GM23338 (cell line): ENCODE data around the gene LOXL1. TPM values are rescaled to one million over a fixed set of nuclear protein-coding genes. Genes with fewer than 3 reads are reported as not detected.

Experiments
- ATAC-seq: fragments of 200-7000 bp; cut with Tn5 transposase; 3 replicates; pipeline ENCODE4 v1.9.1; 2020
- DNase-seq: peaks from one replicate; pipeline ENCODE4 v3.0.0-alpha.2; 2015; ENCODE audit warnings: low spot score
- H2AFZ ChIP-seq: fragments of 200-600 bp; sonication (generic); 2 replicates; pipeline ENCODE4 v1.8.0; 2016; ENCODE audit warnings: antibody characterized with exemption, mild to moderate bottlenecking, moderate library complexity
- H3F3A ChIP-seq: fragments of 200-600 bp; sonication (generic); replicated peaks from 2 replicates; pipeline ENCODE4 v1.8.0; 2017; ENCODE audit warnings: antibody characterized with exemption, mixed run types, low read depth
- H3K27ac ChIP-seq: fragments of 200-600 bp; sonication (generic); 2 replicates; pipeline ENCODE4 v1.6.1; 2016; ENCODE audit warnings: low read depth
- H3K27me3 ChIP-seq: fragments of 200-600 bp; sonication (generic); 2 replicates; pipeline ENCODE4 v1.8.0; 2016; ENCODE audit warnings: mild to moderate bottlenecking, mixed run types, moderate library complexity; ENCODE audit not compliant: insufficient read depth
- H3K36me3 ChIP-seq: fragments of 200-600 bp; sonication (generic); 2 replicates; pipeline ENCODE4 v1.8.0; 2016; ENCODE audit warnings: mild to moderate bottlenecking; ENCODE audit not compliant: insufficient read depth
- H3K4me1 ChIP-seq: fragments of 200-600 bp; sonication (generic); 2 replicates; pipeline ENCODE4 v1.8.0; 2016; ENCODE audit warnings: mild to moderate bottlenecking, moderate library complexity; ENCODE audit not compliant: insufficient read depth
- H3K4me2 ChIP-seq: fragments of 200-600 bp; sonication (generic); 2 replicates; pipeline ENCODE4 v1.7.1; 2017; ENCODE audit warnings: mixed run types
- H3K4me3 ChIP-seq: fragments of 200-600 bp; sonication (generic); 2 replicates; pipeline ENCODE4 v1.6.1; 2016; ENCODE audit warnings: mixed run types
- H3K79me2 ChIP-seq: fragments of 200-600 bp; sonication (generic); replicated peaks from 2 replicates; pipeline ENCODE4 v1.8.0; 2017; ENCODE audit warnings: mild to moderate bottlenecking; ENCODE audit not compliant: insufficient read depth
- H3K9me2 ChIP-seq: fragments of 200-600 bp; sonication (generic); 2 replicates; pipeline ENCODE4 v1.8.0; 2017; ENCODE audit not compliant: insufficient read depth
- H4K20me1 ChIP-seq: fragments of 200-600 bp; sonication (generic); replicated peaks from 2 replicates; pipeline ENCODE4 v1.8.0; 2017; ENCODE audit warnings: mild to moderate bottlenecking; ENCODE audit not compliant: insufficient read depth
- H3K27ac Mint-ChIP-seq: 2 replicates; pipeline ENCODE4 v1.8.0; 2020; ENCODE audit warnings: inconsistent platforms, mild to moderate bottlenecking, moderate library complexity, mixed read lengths
- H3K27me3 Mint-ChIP-seq: 3 replicates; pipeline ENCODE4 v1.8.0; 2022; ENCODE audit warnings: low read depth, mild to moderate bottlenecking, moderate library complexity, mixed read lengths, inconsistent platforms; ENCODE audit not compliant: insufficient read depth, poor library complexity
- H3K36me3 Mint-ChIP-seq: 3 replicates; pipeline ENCODE4 v1.8.0; 2021; ENCODE audit warnings: low read depth, mild to moderate bottlenecking, inconsistent platforms, moderate library complexity, mixed read lengths
- H3K4me1 Mint-ChIP-seq: 3 replicates; pipeline ENCODE4 v1.8.0; 2020; ENCODE audit warnings: mild to moderate bottlenecking, inconsistent platforms, mixed read lengths
- H3K4me3 Mint-ChIP-seq: 3 replicates; pipeline ENCODE4 v1.8.0; 2021; ENCODE audit warnings: moderate library complexity, mild to moderate bottlenecking, inconsistent platforms, mixed read lengths
- H3K9me3 Mint-ChIP-seq: 3 replicates; pipeline ENCODE4 v1.8.0; 2020; ENCODE audit warnings: moderate library complexity, mild to moderate bottlenecking, inconsistent platforms, mixed read lengths
- CREB1 ChIP-seq: fragments of 250-450 bp; sonication (Bioruptor Pico); IDR thresholded peaks from 2 replicates; pipeline ENCODE4 v1.5.0; 2020; ENCODE audit warnings: low read depth, mild to moderate bottlenecking, moderate library complexity
- JUNB ChIP-seq: IDR thresholded peaks from one replicate; pipeline ENCODE4 v1.6.1; 2016; ENCODE audit warnings: antibody characterized with exemption; ENCODE audit not compliant: unreplicated experiment
- POLR2AphosphoS5 ChIP-seq: IDR thresholded peaks from 2 replicates; pipeline ENCODE4 v1.6.1; 2016; ENCODE audit warnings: antibody characterized with exemption, low read depth
- STAT1 ChIP-seq: IDR thresholded peaks from one replicate; pipeline ENCODE4 v1.6.1; 2016; ENCODE audit warnings: antibody characterized with exemption; ENCODE audit not compliant: unreplicated experiment
- ZNF114 ChIP-seq: fragments of 250-450 bp; sonication (Bioruptor Pico); IDR thresholded peaks from 2 replicates; pipeline ENCODE4 v1.5.0; 2020; ENCODE audit warnings: mild to moderate bottlenecking, moderate library complexity
- ZNF331 ChIP-seq: fragments of 250-450 bp; sonication (Bioruptor Pico); IDR thresholded peaks from 2 replicates; pipeline ENCODE4 v1.5.0; 2020; ENCODE audit warnings: low read depth, mild to moderate bottlenecking, moderate library complexity
- polyA plus RNA-seq: library from polyadenylated mRNA; unstranded; fragments of >200 nt; fragmentation: Nextera tagmentation; extraction: Ambion mirVana; gene quantifications from 2 replicates; pipeline ENCODE4 v1.2.1, GENCODE V29; 2016
- total RNA-seq: library from RNA; depleted of rRNA; stranded (reverse); fragments of >200 nt; shearing (Covaris generic); gene quantifications from 2 replicates; pipeline ENCODE4 v1.2.3, GENCODE V29; 2014
- TF ChIP-seq, protein P1 (sequence below), 2 experiments: fragments of 200-600 bp in 1 of 2; sonication (generic) in 1 of 2; conservative IDR thresholded peaks; 2 replicates each; pipeline versions ENCODE4 v1.5.1 to v1.6.1; 2016 to 2017; ENCODE audit warnings: antibody characterized with exemption in 2 of 2, low read depth in 2 of 2, mild to moderate bottlenecking in 2 of 2, moderate library complexity in 1 of 2
- TF ChIP-seq, protein P2 (sequence below): IDR thresholded peaks from 2 replicates; pipeline ENCODE4 v1.6.1; 2016; ENCODE audit warnings: antibody characterized with exemption
- TF ChIP-seq, protein P3 (sequence below): fragments of 250-450 bp; sonication (Bioruptor Pico); IDR thresholded peaks from 2 replicates; pipeline ENCODE4 v1.5.0; 2020; ENCODE audit warnings: mild to moderate bottlenecking, moderate library complexity

LOXL1 gene
- total and polyA plus RNA-seq, 2 experiments from 2014 or later = 6.9 to 10.8 TPM

DNA sequence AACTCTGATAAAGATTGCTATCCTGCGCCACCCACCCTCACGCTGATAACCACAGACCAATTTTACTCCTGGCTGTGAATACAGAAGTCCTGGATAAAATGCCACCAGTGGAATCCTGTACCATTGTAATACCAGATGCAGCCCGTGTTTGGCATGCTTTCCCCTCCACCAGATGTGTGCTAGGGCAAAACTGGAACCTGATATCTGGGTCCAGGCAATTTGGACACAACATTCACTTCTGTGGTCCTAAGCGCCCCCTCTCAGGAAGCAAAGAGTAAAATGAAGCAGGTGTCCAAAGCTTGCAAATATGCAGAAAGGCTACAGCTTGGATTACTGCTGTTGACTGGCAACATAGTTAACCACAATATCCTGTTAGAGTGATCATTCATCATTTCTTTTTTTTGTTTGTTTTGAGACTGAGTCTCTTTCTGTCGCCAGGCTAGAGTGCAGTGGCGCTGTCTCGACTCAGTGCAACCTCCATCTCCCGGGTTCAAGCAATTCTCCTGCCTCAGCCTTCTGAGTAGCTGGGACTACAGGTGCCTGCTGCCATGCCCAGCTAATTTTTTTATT lies 32.8 kb downstream of the LOXL1 start:
- no peaks in the 10 kb centered on the region for H3K36me3 ChIP-seq
- ATAC-seq = no peak
- no peaks in the 10 kb centered on the region for H3K79me2 ChIP-seq
- no peak for DNase-seq
- H3K27ac ChIP-seq = no peak overlapping the region
- TF ChIP-seq ZNF331 (CRISPR knock-in tag) (no peak), CREB1 (CRISPR knock-in tag) (no peak), POLR2AphosphoS5 (no peak), JUNB (no peak), ZNF114 (CRISPR knock-in tag) (no peak), STAT1 (no peak)
- TF ChIP-seq, protein P1, sequence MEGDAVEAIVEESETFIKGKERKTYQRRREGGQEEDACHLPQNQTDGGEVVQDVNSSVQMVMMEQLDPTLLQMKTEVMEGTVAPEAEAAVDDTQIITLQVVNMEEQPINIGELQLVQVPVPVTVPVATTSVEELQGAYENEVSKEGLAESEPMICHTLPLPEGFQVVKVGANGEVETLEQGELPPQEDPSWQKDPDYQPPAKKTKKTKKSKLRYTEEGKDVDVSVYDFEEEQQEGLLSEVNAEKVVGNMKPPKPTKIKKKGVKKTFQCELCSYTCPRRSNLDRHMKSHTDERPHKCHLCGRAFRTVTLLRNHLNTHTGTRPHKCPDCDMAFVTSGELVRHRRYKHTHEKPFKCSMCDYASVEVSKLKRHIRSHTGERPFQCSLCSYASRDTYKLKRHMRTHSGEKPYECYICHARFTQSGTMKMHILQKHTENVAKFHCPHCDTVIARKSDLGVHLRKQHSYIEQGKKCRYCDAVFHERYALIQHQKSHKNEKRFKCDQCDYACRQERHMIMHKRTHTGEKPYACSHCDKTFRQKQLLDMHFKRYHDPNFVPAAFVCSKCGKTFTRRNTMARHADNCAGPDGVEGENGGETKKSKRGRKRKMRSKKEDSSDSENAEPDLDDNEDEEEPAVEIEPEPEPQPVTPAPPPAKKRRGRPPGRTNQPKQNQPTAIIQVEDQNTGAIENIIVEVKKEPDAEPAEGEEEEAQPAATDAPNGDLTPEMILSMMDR (conservative IDR thresholded peaks at IDR 0.05; ENCODE audit: low read depth in 2 of 2) = no peak
- TF ChIP-seq, protein P2, sequence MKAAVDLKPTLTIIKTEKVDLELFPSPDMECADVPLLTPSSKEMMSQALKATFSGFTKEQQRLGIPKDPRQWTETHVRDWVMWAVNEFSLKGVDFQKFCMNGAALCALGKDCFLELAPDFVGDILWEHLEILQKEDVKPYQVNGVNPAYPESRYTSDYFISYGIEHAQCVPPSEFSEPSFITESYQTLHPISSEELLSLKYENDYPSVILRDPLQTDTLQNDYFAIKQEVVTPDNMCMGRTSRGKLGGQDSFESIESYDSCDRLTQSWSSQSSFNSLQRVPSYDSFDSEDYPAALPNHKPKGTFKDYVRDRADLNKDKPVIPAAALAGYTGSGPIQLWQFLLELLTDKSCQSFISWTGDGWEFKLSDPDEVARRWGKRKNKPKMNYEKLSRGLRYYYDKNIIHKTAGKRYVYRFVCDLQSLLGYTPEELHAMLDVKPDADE = no peak
- TF ChIP-seq, protein P3, sequence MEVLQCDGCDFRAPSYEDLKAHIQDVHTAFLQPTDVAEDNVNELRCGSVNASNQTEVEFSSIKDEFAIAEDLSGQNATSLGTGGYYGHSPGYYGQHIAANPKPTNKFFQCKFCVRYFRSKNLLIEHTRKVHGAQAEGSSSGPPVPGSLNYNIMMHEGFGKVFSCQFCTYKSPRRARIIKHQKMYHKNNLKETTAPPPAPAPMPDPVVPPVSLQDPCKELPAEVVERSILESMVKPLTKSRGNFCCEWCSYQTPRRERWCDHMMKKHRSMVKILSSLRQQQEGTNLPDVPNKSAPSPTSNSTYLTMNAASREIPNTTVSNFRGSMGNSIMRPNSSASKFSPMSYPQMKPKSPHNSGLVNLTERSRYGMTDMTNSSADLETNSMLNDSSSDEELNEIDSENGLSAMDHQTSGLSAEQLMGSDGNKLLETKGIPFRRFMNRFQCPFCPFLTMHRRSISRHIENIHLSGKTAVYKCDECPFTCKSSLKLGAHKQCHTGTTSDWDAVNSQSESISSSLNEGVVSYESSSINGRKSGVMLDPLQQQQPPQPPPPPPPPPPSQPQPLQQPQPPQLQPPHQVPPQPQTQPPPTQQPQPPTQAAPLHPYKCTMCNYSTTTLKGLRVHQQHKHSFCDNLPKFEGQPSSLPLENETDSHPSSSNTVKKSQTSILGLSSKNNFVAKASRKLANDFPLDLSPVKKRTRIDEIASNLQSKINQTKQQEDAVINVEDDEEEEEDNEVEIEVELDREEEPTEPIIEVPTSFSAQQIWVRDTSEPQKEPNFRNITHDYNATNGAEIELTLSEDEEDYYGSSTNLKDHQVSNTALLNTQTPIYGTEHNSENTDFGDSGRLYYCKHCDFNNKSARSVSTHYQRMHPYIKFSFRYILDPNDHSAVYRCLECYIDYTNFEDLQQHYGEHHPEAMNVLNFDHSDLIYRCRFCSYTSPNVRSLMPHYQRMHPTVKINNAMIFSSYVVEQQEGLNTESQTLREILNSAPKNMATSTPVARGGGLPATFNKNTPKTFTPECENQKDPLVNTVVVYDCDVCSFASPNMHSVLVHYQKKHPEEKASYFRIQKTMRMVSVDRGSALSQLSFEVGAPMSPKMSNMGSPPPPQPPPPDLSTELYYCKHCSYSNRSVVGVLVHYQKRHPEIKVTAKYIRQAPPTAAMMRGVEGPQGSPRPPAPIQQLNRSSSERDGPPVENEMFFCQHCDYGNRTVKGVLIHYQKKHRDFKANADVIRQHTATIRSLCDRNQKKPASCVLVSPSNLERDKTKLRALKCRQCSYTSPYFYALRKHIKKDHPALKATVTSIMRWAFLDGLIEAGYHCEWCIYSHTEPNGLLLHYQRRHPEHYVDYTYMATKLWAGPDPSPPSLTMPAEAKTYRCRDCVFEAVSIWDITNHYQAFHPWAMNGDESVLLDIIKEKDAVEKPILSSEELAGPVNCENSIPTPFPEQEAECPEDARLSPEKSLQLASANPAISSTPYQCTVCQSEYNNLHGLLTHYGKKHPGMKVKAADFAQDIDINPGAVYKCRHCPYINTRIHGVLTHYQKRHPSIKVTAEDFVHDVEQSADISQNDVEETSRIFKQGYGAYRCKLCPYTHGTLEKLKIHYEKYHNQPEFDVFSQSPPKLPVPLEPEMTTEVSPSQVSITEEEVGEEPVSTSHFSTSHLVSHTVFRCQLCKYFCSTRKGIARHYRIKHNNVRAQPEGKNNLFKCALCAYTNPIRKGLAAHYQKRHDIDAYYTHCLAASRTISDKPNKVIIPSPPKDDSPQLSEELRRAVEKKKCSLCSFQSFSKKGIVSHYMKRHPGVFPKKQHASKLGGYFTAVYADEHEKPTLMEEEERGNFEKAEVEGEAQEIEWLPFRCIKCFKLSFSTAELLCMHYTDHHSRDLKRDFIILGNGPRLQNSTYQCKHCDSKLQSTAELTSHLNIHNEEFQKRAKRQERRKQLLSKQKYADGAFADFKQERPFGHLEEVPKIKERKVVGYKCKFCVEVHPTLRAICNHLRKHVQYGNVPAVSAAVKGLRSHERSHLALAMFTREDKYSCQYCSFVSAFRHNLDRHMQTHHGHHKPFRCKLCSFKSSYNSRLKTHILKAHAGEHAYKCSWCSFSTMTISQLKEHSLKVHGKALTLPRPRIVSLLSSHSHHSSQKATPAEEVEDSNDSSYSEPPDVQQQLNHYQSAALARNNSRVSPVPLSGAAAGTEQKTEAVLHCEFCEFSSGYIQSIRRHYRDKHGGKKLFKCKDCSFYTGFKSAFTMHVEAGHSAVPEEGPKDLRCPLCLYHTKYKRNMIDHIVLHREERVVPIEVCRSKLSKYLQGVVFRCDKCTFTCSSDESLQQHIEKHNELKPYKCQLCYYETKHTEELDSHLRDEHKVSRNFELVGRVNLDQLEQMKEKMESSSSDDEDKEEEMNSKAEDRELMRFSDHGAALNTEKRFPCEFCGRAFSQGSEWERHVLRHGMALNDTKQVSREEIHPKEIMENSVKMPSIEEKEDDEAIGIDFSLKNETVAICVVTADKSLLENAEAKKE (CRISPR knock-in tag) = no peak
- no peak overlapping the region for H3K4me3 ChIP-seq
- H3K4me1 Mint-ChIP-seq = peaks cover 1% of the 10 kb centered on the region; the same call in 2 of the 3 replicates
- H3K4me2 ChIP-seq = no peak overlapping the region
- H3F3A ChIP-seq = no peaks in the 10 kb centered on the region
- no peaks in the 10 kb centered on the region for H3K36me3 Mint-ChIP-seq
- H3K27me3 ChIP-seq = no peaks in the 10 kb centered on the region
- peaks cover 5% of the 10 kb centered on the region for H3K27me3 Mint-ChIP-seq
- H3K4me1 ChIP-seq = no peaks in the 10 kb centered on the region
- H2AFZ ChIP-seq = no peak overlapping the region
- no peak overlapping the region for H3K4me3 Mint-ChIP-seq
- H3K9me2 ChIP-seq = no peaks in the 10 kb centered on the region
- no peaks in the 10 kb centered on the region for H4K20me1 ChIP-seq
- H3K27ac Mint-ChIP-seq = no peak overlapping the region
- no peaks in the 10 kb centered on the region for H3K9me3 Mint-ChIP-seq
